D341Med (cell line): Measurements from ENCODE around the gene DNAJC5G.
A peak's percentile ranks its signal among the peaks of the same experiment; 100 is the strongest.

ENCODE experiments used
- DNase-seq: peaks from one replicate; pipeline ENCODE4 v3.0.0; 2012; ENCODE audit warnings: low spot score

Gene DNAJC5G

GRCh38 chr2:27275211-27276150 lies at the start of gene DNAJC5G:
Gene DNAJC5G, plus strand, starts transcription at chr2:27275433. Its CDS starts 1,296 bp downstream, at chr2:27276729.
- DNase-seq, result no peak

- DNase-seq, result no peak
These were observed 49.7 kb upstream of the DNAJC5G start for GRCh38 chr2:27225526-27225925.

GRCh38 chr2:27227501-27227900 lies 47.7 kb upstream of the DNAJC5G start:
- no peak for DNase-seq

GRCh38 chr2:27231921-27232320 lies 43.3 kb upstream of the DNAJC5G start:
- no peak for DNase-seq

- no peak for DNase-seq
These were observed 41.9 kb upstream of the DNAJC5G start for GRCh38 chr2:27233341-27233740.

GRCh38 chr2:27236136-27236535 lies 39.1 kb upstream of the DNAJC5G start:
- DNase-seq, result no peak

GRCh38 chr2:27236626-27237025 lies 38.6 kb upstream of the DNAJC5G start:
- no peak for DNase-seq

GRCh38 chr2:27237341-27237945 lies 37.8 kb upstream of the DNAJC5G start:
- DNase-seq, result no peak

- no peak for DNase-seq
These were observed 36.3 kb upstream of the DNAJC5G start for GRCh38 chr2:27238976-27239375.

- no peak for DNase-seq
These were observed 34.8 kb upstream of the DNAJC5G start for GRCh38 chr2:27240406-27240805.

- DNase-seq, result no peak
These were observed 33.2 kb upstream of the DNAJC5G start for GRCh38 chr2:27241761-27242613.

- no peak for DNase-seq
These were observed 32.6 kb upstream of the DNAJC5G start for GRCh38 chr2:27242614-27242951.

GRCh38 chr2:27243391-27244130 lies 31.7 kb upstream of the DNAJC5G start:
- DNase-seq, result no peak

- no peak for DNase-seq
These were observed 30.1 kb upstream of the DNAJC5G start for GRCh38 chr2:27245116-27245515.

GRCh38 chr2:27245626-27246025 lies 29.6 kb upstream of the DNAJC5G start:
- DNase-seq, result no peak

GRCh38 chr2:27247893-27248292 lies 27.3 kb upstream of the DNAJC5G start:
- DNase-seq, result no peak

- no peak for DNase-seq
These were observed 25.9 kb upstream of the DNAJC5G start for GRCh38 chr2:27249159-27249890.

- DNase-seq, result peak; percentile 88
These were observed 25.2 kb upstream of the DNAJC5G start for GRCh38 chr2:27249891-27250651.

GRCh38 chr2:27250652-27251379 lies 24.4 kb upstream of the DNAJC5G start:
- DNase-seq, result no peak

GRCh38 chr2:27251766-27252165 lies 23.5 kb upstream of the DNAJC5G start:
- no peak for DNase-seq
